GM23248 (cell line): Measurements from ENCODE around the gene SARM1. TPM values are rescaled to one million over a fixed set of nuclear protein-coding genes. Genes with fewer than 3 reads are reported as not detected.
A peak's percentile ranks its signal among the peaks of the same experiment; 100 is the strongest.
"Not testable (repeated sequence)": the region's sequence is repeated elsewhere in the genome, so short reads cannot be mapped to it uniquely, and the experiment has no call there.

Experiments used
- DNase-seq: peaks from one replicate; pipeline ENCODE4 v3.0.0-alpha.2; 2015
- H2AFZ ChIP-seq: fragments of 200-600 bp; sonication (generic); 2 replicates; pipeline ENCODE4 v1.6.1; 2016; ENCODE audit warnings: antibody characterized with exemption
- H3F3A ChIP-seq: fragments of 200-600 bp; sonication (generic); 2 replicates; pipeline ENCODE4 v1.6.1; 2016; ENCODE audit warnings: mild to moderate bottlenecking, antibody characterized with exemption, mixed run types; ENCODE audit not compliant: insufficient read depth
- H3K27ac ChIP-seq: fragments of 200-600 bp; sonication (generic); 2 replicates; pipeline ENCODE4 v1.5.1; 2016; ENCODE audit warnings: mild to moderate bottlenecking
- H3K27me3 ChIP-seq: fragments of 200-600 bp; sonication (generic); replicated peaks from 2 replicates; pipeline ENCODE4 v1.6.1; 2016; ENCODE audit warnings: mild to moderate bottlenecking; ENCODE audit not compliant: insufficient read depth
- H3K36me3 ChIP-seq: fragments of 200-600 bp; sonication (generic); 2 replicates; pipeline ENCODE4 v1.6.1; 2016; ENCODE audit warnings: low read depth, mild to moderate bottlenecking
- H3K4me1 ChIP-seq: fragments of 200-600 bp; sonication (generic); 2 replicates; pipeline ENCODE4 v1.6.1; 2016; ENCODE audit warnings: mild to moderate bottlenecking; ENCODE audit not compliant: insufficient read depth
- H3K4me2 ChIP-seq: fragments of 200-600 bp; sonication (generic); one replicate; pipeline ENCODE4 v1.6.1; 2016; ENCODE audit warnings: mild to moderate bottlenecking; ENCODE audit not compliant: unreplicated experiment
- H3K4me3 ChIP-seq: fragments of 200-600 bp; sonication (generic); 2 replicates; pipeline ENCODE4 v1.5.1; 2016; ENCODE audit warnings: mild to moderate bottlenecking
- H3K79me2 ChIP-seq: fragments of 200-600 bp; sonication (generic); 2 replicates; pipeline ENCODE4 v1.6.1; 2016; ENCODE audit warnings: mild to moderate bottlenecking; ENCODE audit not compliant: insufficient read depth
- H3K9ac ChIP-seq: fragments of 200-600 bp; sonication (generic); 2 replicates; pipeline ENCODE4 v1.6.1; 2016; ENCODE audit warnings: mild to moderate bottlenecking
- H3K9me2 ChIP-seq: fragments of 200-600 bp; sonication (generic); 2 replicates; pipeline ENCODE4 v1.6.1; 2016; ENCODE audit warnings: mixed run types, mild to moderate bottlenecking, moderate library complexity; ENCODE audit not compliant: insufficient read depth
- H3K9me3 ChIP-seq: fragments of 200-600 bp; sonication (generic); one replicate; pipeline ENCODE4 v1.6.1; 2017; ENCODE audit warnings: low read depth
- H4K20me1 ChIP-seq: fragments of 200-600 bp; sonication (generic); 2 replicates; pipeline ENCODE4 v1.6.0; 2016; ENCODE audit not compliant: insufficient read depth
- EZH2 ChIP-seq: fragments of 200-600 bp; sonication (generic); IDR thresholded peaks from 2 replicates; pipeline ENCODE4 v1.6.1; 2018; ENCODE audit warnings: antibody characterized with exemption, mild to moderate bottlenecking; ENCODE audit not compliant: insufficient read depth, poor library complexity, severe bottlenecking
- EZH2phosphoT487 ChIP-seq: fragments of 200-600 bp; sonication (generic); IDR thresholded peaks from 2 replicates; pipeline ENCODE4 v1.6.1; 2018; ENCODE audit warnings: antibody characterized with exemption, moderate library complexity, mild to moderate bottlenecking, low read depth; ENCODE audit not compliant: insufficient read depth
- WGBS, 2 experiments: methylation state at CpG; one replicate each; pipeline ENCODE4 v1.1.6; 2015 to 2017; ENCODE audit warnings: low lambda C conversion rate in 2 of 2, low coverage in 1 of 2; ENCODE audit errors: missing lambda C conversion rate in 2 of 2; 5-methylcytosine and 5-hydroxymethylcytosine counted together
- in situ Hi-C: fragments of 300-500 bp; cut with MboI; formaldehyde crosslinking; loops from 2 replicates; pipeline ENCODE4 v1.15.0; 2020
- polyA plus RNA-seq: library from polyadenylated mRNA; unstranded; fragments of >200 nt; fragmentation: Nextera tagmentation; extraction: Ambion mirVana; gene quantifications from 2 replicates; pipeline ENCODE4 v1.2.1, GENCODE V29; 2016
- total RNA-seq: library from RNA; depleted of rRNA; stranded (reverse); fragments of >200 nt; shearing (Covaris generic); gene quantifications from 2 replicates; pipeline ENCODE4 v1.2.3, GENCODE V29; 2014

Gene SARM1
- total and polyA plus RNA-seq, 2 experiments from 2014 or later = 5.8 to 24.2 TPM

GRCh38 chr17:28335201-28335958, 36.1 kb upstream of the SARM1 start, which contains the start of the genes IFT20 and TNFAIP1:
TSS of gene IFT20 (minus strand) at chr17:28335472. CDS start at chr17:28331985, 3,487 bp downstream.
TSS of gene TNFAIP1 (plus strand) at chr17:28335761. CDS start at chr17:28339522, 3,761 bp downstream.
- Histone ChIP-seq H3F3A (peaks cover 21% of the 10 kb centered on the region), H3K79me2 (peaks cover 94% of the 10 kb centered on the region), H3K4me3 (peak within 1 kb of the TSS; percentile 86), H3K9me3 (no peaks in the 10 kb centered on the region), H3K4me1 (peaks cover 41% of the 10 kb centered on the region), H4K20me1 (no peaks in the 10 kb centered on the region; the same call in 1 of the 2 replicates), H2AFZ (peak within 1 kb of the TSS; percentile 77), H3K27me3 (no peaks in the 10 kb centered on the region), H3K9me2 (no peaks in the 10 kb centered on the region), H3K9ac (peak within 1 kb of the TSS; percentile 97), H3K27ac (peak within 1 kb of the TSS; percentile 97), H3K36me3 (no peaks in the 10 kb centered on the region; the same call in 1 of the 2 replicates), H3K4me2 (peak within 1 kb of the TSS; percentile 100)
- TF ChIP-seq EZH2 = no peak
- TF ChIP-seq EZH2phosphoT487 = no peak
- peak; percentile 100 for DNase-seq
- in situ Hi-C loops = no loop called here
- 0 to 1% methylated on average over 59 to 62 of the region's 62 CpGs for WGBS, 2 experiments

GRCh38 chr17:28335959-28336871, 35.3 kb upstream of the SARM1 start:
- Histone ChIP-seq H3K79me2 (peaks cover 94% of the 10 kb centered on the region), H3K9ac (peak overlapping the region; percentile 97), H4K20me1 (no peaks in the 10 kb centered on the region; the same call in 1 of the 2 replicates), H2AFZ (peak overlapping the region; percentile 55), H3K9me3 (no peaks in the 10 kb centered on the region), H3F3A (peaks cover 21% of the 10 kb centered on the region), H3K9me2 (no peaks in the 10 kb centered on the region), H3K4me3 (peak overlapping the region; percentile 86), H3K4me2 (peak overlapping the region; percentile 73), H3K27ac (peak overlapping the region; percentile 97), H3K36me3 (peaks cover 6% of the 10 kb centered on the region; the same call in 1 of the 2 replicates), H3K27me3 (no peaks in the 10 kb centered on the region), H3K4me1 (peaks cover 41% of the 10 kb centered on the region)
- 3 to 5% methylated on average over 28 of the region's 29 CpGs for WGBS, 2 experiments
- in situ Hi-C loops = no loop called here
- TF ChIP-seq EZH2 (no peak), EZH2phosphoT487 (no peak)
- DNase-seq = peak; percentile 91

GRCh38 chr17:28338056-28338768, 33.3 kb upstream of the SARM1 start:
- Histone ChIP-seq H3K9me3 (no peaks in the 10 kb centered on the region), H2AFZ (no peak overlapping the region), H3F3A (peaks cover 21% of the 10 kb centered on the region), H3K9me2 (no peaks in the 10 kb centered on the region), H3K9ac (no peak overlapping the region), H3K4me1 (peaks cover 34% of the 10 kb centered on the region), H3K27me3 (no peaks in the 10 kb centered on the region), H3K36me3 (peaks cover 26% of the 10 kb centered on the region), H3K4me2 (no peak overlapping the region), H4K20me1 (no peaks in the 10 kb centered on the region; the same call in 1 of the 2 replicates), H3K79me2 (peaks cover 77% of the 10 kb centered on the region), H3K27ac (peak overlapping the region; percentile 15; the same call in 1 of the 2 replicates), H3K4me3 (no peak overlapping the region)
- WGBS, 2 experiments = 76 to 84% methylated on average over 5 of the region's 5 CpGs
- DNase-seq = peak; percentile 31
- in situ Hi-C loops = no loop called here
- TF ChIP-seq EZH2phosphoT487 (no peak), EZH2 (no peak)

GRCh38 chr17:28338769-28339212, 32.7 kb upstream of the SARM1 start:
- H3K4me2 ChIP-seq, H3K27me3 ChIP-seq, in situ Hi-C loops, H4K20me1 ChIP-seq, H2AFZ ChIP-seq, H3K9me3 ChIP-seq, H3K4me3 ChIP-seq, DNase-seq, H3K9ac ChIP-seq, H3K9me2 ChIP-seq: not testable (repeated sequence)
- WGBS, 2 experiments = 85 to 96% methylated on average over 8 of the region's 8 CpGs
- H3K36me3 ChIP-seq = peaks cover 26% of the 10 kb centered on the region
- peaks cover 71% of the 10 kb centered on the region for H3K79me2 ChIP-seq
- H3K27ac ChIP-seq = peak overlapping the region; percentile 15; the same call in 1 of the 2 replicates
- H3F3A ChIP-seq = peaks cover 21% of the 10 kb centered on the region
- peaks cover 29% of the 10 kb centered on the region for H3K4me1 ChIP-seq
